ENCODE data around the gene PLXNA2.

Gene PLXNA2

GRCh38 chr1:208242146-208242545, 2.0 kb downstream of the PLXNA2 start:
- in situ Hi-C loops (cut with HindIII; ENCODE audit: low sequenced_read_pairs), result no loop called here

- in situ Hi-C loops (cut with HindIII; ENCODE audit: low sequenced_read_pairs), result no loop called here
Measured at GRCh38 chr1:208241512-208241911, 2.7 kb downstream of the PLXNA2 start.

- in situ Hi-C loops (cut with HindIII; ENCODE audit: low sequenced_read_pairs), result no loop called here
Measured at GRCh38 chr1:208240662-208241355, 3.4 kb downstream of the PLXNA2 start.

GRCh38 chr1:208239473-208240381, 4.5 kb downstream of the PLXNA2 start:
- in situ Hi-C loops (cut with HindIII; ENCODE audit: low sequenced_read_pairs), result no loop called here

GRCh38 chr1:208238710-208239472, 5.3 kb downstream of the PLXNA2 start:
- in situ Hi-C loops (cut with HindIII; ENCODE audit: low sequenced_read_pairs), result no loop called here

- in situ Hi-C loops (cut with HindIII; ENCODE audit: low sequenced_read_pairs), result no loop called here
Measured at GRCh38 chr1:208237241-208237640, 6.9 kb downstream of the PLXNA2 start.

GRCh38 chr1:208235982-208236761, 8.0 kb downstream of the PLXNA2 start:
- in situ Hi-C loops (cut with HindIII; ENCODE audit: low sequenced_read_pairs), result no loop called here

GRCh38 chr1:208235356-208235981, 8.7 kb downstream of the PLXNA2 start:
- in situ Hi-C loops (cut with HindIII; ENCODE audit: low sequenced_read_pairs), result no loop called here

- in situ Hi-C loops (cut with HindIII; ENCODE audit: low sequenced_read_pairs), result no loop called here
Measured at GRCh38 chr1:208234721-208235120, 9.5 kb downstream of the PLXNA2 start.

GRCh38 chr1:208233978-208234377, 10.2 kb downstream of the PLXNA2 start:
- in situ Hi-C loops (cut with HindIII; ENCODE audit: low sequenced_read_pairs), result no loop called here

GRCh38 chr1:208233546-208233945, 10.6 kb downstream of the PLXNA2 start:
- in situ Hi-C loops (cut with HindIII; ENCODE audit: low sequenced_read_pairs), result no loop called here

GRCh38 chr1:208232662-208233038, 11.5 kb downstream of the PLXNA2 start:
- in situ Hi-C loops (cut with HindIII; ENCODE audit: low sequenced_read_pairs), result no loop called here

GRCh38 chr1:208231881-208232661, 12.1 kb downstream of the PLXNA2 start:
- in situ Hi-C loops (cut with HindIII; ENCODE audit: low sequenced_read_pairs), result no loop called here

GRCh38 chr1:208230668-208231529, 13.3 kb downstream of the PLXNA2 start:
- in situ Hi-C loops (cut with HindIII; ENCODE audit: low sequenced_read_pairs), result no loop called here

- in situ Hi-C loops (cut with HindIII; ENCODE audit: low sequenced_read_pairs), result no loop called here
Measured at GRCh38 chr1:208228550-208228949, 15.6 kb downstream of the PLXNA2 start.

- in situ Hi-C loops (cut with HindIII; ENCODE audit: low sequenced_read_pairs), result no loop called here
Measured at GRCh38 chr1:208228026-208228425, 16.2 kb downstream of the PLXNA2 start.

GRCh38 chr1:208227366-208227765, 16.8 kb downstream of the PLXNA2 start:
- in situ Hi-C loops (cut with HindIII; ENCODE audit: low sequenced_read_pairs), result no loop called here
